Mesenchymal stem cell (in vitro differentiated cells and primary cell): ENCODE data around the gene BCR.
A peak's percentile ranks its signal among the peaks of the same experiment; 100 is the strongest.

ENCODE experiments used
- DNase-seq: peaks from one replicate; pipeline ENCODE4 v3.0.0-alpha.2; 2013
- H2AFZ ChIP-seq: one replicate; pipeline ENCODE4 v1.6.1; 2013; ENCODE audit warnings: low read depth, mild to moderate bottlenecking, control low read depth, inconsistent platforms, low read length, moderate library complexity
- H2AK5ac ChIP-seq: 2 replicates; pipeline ENCODE4 v1.6.1; 2013; ENCODE audit warnings: low read length, moderate library complexity, mild to moderate bottlenecking, inconsistent platforms; ENCODE audit not compliant: severe bottlenecking
- H2BK120ac ChIP-seq: one replicate; pipeline ENCODE4 v1.6.1; 2013; ENCODE audit warnings: low read depth, mild to moderate bottlenecking, inconsistent platforms, low read length, moderate library complexity
- H2BK12ac ChIP-seq, 2 experiments: one replicate each; pipeline ENCODE4 v1.6.1; 2013; ENCODE audit warnings: inconsistent platforms in 2 of 2, low read length in 2 of 2, mild to moderate bottlenecking in 2 of 2, moderate library complexity in 2 of 2, control low read depth in 1 of 2
- H2BK15ac ChIP-seq: one replicate; pipeline ENCODE4 v1.6.1; 2013; ENCODE audit warnings: mild to moderate bottlenecking, low read depth, inconsistent platforms; ENCODE audit not compliant: poor library complexity, severe bottlenecking
- H2BK5ac ChIP-seq: 2 replicates; pipeline ENCODE4 v1.6.1; 2013; ENCODE audit warnings: low read depth, mild to moderate bottlenecking, low read length, control low read depth, inconsistent platforms; ENCODE audit not compliant: poor library complexity, severe bottlenecking
- H3K14ac ChIP-seq, 2 experiments: one replicate each; pipeline ENCODE4 v1.6.1; 2013; ENCODE audit warnings: inconsistent platforms in 2 of 2, low read length in 2 of 2, control low read depth in 1 of 2, mild to moderate bottlenecking in 1 of 2, moderate library complexity in 1 of 2
- H3K18ac ChIP-seq, 2 experiments: one replicate each; pipeline ENCODE4 v1.6.1; 2013; ENCODE audit warnings: inconsistent platforms in 2 of 2, low read length in 2 of 2, control low read depth in 1 of 2, low read depth in 1 of 2, mild to moderate bottlenecking in 1 of 2
- H3K23ac ChIP-seq, 2 experiments: one replicate each; pipeline ENCODE4 v1.6.1; 2013; ENCODE audit warnings: inconsistent platforms in 2 of 2, low read length in 2 of 2, mild to moderate bottlenecking in 2 of 2, moderate library complexity in 2 of 2, control low read depth in 1 of 2
- H3K27ac ChIP-seq: 2 replicates; pipeline ENCODE4 v1.5.1; 2013; ENCODE audit warnings: mild to moderate bottlenecking, moderate library complexity, low read length, control low read depth, inconsistent platforms; ENCODE audit not compliant: poor library complexity, severe bottlenecking
- H3K27me3 ChIP-seq, 2 experiments: 2 replicates each; pipeline versions ENCODE4 v1.6.1 to v1.7.0; 2013; ENCODE audit warnings: low read length in 2 of 2, mild to moderate bottlenecking in 2 of 2, moderate library complexity in 2 of 2, control low read depth in 1 of 2, inconsistent platforms in 1 of 2; ENCODE audit not compliant: control insufficient read depth in 1 of 2, insufficient read depth in 1 of 2
- H3K36me3 ChIP-seq, 2 experiments: 2 replicates each; pipeline versions ENCODE4 v1.6.1 to v1.7.0; 2013; ENCODE audit warnings: low read length in 2 of 2, control low read depth in 1 of 2, inconsistent platforms in 1 of 2, low read depth in 1 of 2, mild to moderate bottlenecking in 1 of 2; ENCODE audit not compliant: insufficient read depth in 2 of 2, control insufficient read depth in 1 of 2
- H3K4ac ChIP-seq, 2 experiments: one replicate each; pipeline ENCODE4 v1.6.1; 2013; ENCODE audit warnings: inconsistent platforms in 2 of 2, low read length in 2 of 2, mild to moderate bottlenecking in 2 of 2, moderate library complexity in 2 of 2, control low read depth in 1 of 2, low read depth in 1 of 2
- H3K4me1 ChIP-seq: 2 replicates; pipeline ENCODE4 v1.6.1; 2013; ENCODE audit warnings: low read depth, low read length, control low read depth; ENCODE audit not compliant: control insufficient read depth, insufficient read depth
- H3K4me2 ChIP-seq: 2 replicates; pipeline ENCODE4 v1.6.1; 2013; ENCODE audit warnings: low read length, mild to moderate bottlenecking, inconsistent platforms; ENCODE audit not compliant: poor library complexity, severe bottlenecking
- H3K4me3 ChIP-seq, 2 experiments: 2 replicates each; pipeline versions ENCODE4 v1.5.1 to v1.7.0; 2013; ENCODE audit warnings: low read length in 2 of 2, mild to moderate bottlenecking in 2 of 2, control low read depth in 1 of 2, low read depth in 1 of 2; ENCODE audit not compliant: insufficient read depth in 1 of 2
- H3K79me1 ChIP-seq: replicated peaks from 2 replicates; pipeline ENCODE4 v1.6.1; 2013; ENCODE audit warnings: mild to moderate bottlenecking, control low read depth, low read length, inconsistent platforms; ENCODE audit not compliant: poor library complexity, severe bottlenecking
- H3K9ac ChIP-seq: 2 replicates; pipeline ENCODE4 v1.7.0; 2013; ENCODE audit warnings: mild to moderate bottlenecking, low read length, moderate library complexity
- H3K9me3 ChIP-seq: 2 replicates; pipeline ENCODE4 v1.7.0; 2013; ENCODE audit warnings: mild to moderate bottlenecking, low read length; ENCODE audit not compliant: control insufficient read depth
- H4K8ac ChIP-seq: one replicate; pipeline ENCODE4 v1.6.1; 2013; ENCODE audit warnings: inconsistent platforms, mild to moderate bottlenecking, low read length, moderate library complexity
- H4K91ac ChIP-seq: one replicate; pipeline ENCODE4 v1.6.1; 2013; ENCODE audit warnings: mild to moderate bottlenecking, low read length, inconsistent platforms
- WGBS: methylation state at CpG from one replicate; pipeline ENCODE4 v1.1.7; 2013; ENCODE audit warnings: mixed read lengths; 5-methylcytosine and 5-hydroxymethylcytosine counted together

BCR gene

GRCh38 chr22:23183061-23183698 lies 2.9 kb downstream of the BCR start:
- H4K91ac ChIP-seq: no peak overlapping the region
- peak overlapping the region; percentile 23 to 75 for H3K4me3 ChIP-seq
- peak overlapping the region; percentile 28 for H3K27ac ChIP-seq
- no peaks in the 10 kb centered on the region for H3K27me3 ChIP-seq
- no peak overlapping the region for H2BK5ac ChIP-seq
- no peak overlapping the region for H2AFZ ChIP-seq
- H2BK120ac ChIP-seq: no peak overlapping the region
- H3K9ac ChIP-seq: peak overlapping the region; percentile 53
- 12% methylated on average over 11 of the region's 11 CpGs for WGBS
- peaks cover 8% of the 10 kb centered on the region in 2 experiments for H3K36me3 ChIP-seq
- H3K23ac ChIP-seq: no peak overlapping the region
- H3K14ac ChIP-seq: no peak overlapping the region
- H3K9me3 ChIP-seq: no peaks in the 10 kb centered on the region
- H2BK12ac ChIP-seq: no peak overlapping the region
- peaks cover 47% of the 10 kb centered on the region for H3K4me1 ChIP-seq
- no peak overlapping the region for H2AK5ac ChIP-seq
- peaks cover 24% of the 10 kb centered on the region for H3K79me1 ChIP-seq
- no peak overlapping the region for H4K8ac ChIP-seq
- DNase-seq: peak; percentile 55
- H3K4ac ChIP-seq: no peak overlapping the region
- H3K18ac ChIP-seq: no peak overlapping the region
- H2BK15ac ChIP-seq: no peak overlapping the region
- H3K4me2 ChIP-seq: peak overlapping the region; percentile 61

- Histone ChIP-seq H3K4ac (no peak overlapping the region), H4K8ac (no peak overlapping the region), H3K27me3 (no peaks in the 10 kb centered on the region), H3K18ac (no peak overlapping the region), H2BK12ac (no peak overlapping the region), H2BK15ac (no peak overlapping the region), H3K9me3 (no peaks in the 10 kb centered on the region), H3K23ac (no peak overlapping the region), H3K79me1 (peaks cover 28% of the 10 kb centered on the region), H3K4me2 (no peak overlapping the region), H2BK120ac (no peak overlapping the region), H3K4me1 (peaks cover 43% of the 10 kb centered on the region), H4K91ac (no peak overlapping the region), H3K9ac (peak overlapping the region; percentile 53), H3K27ac (no peak overlapping the region), H3K4me3 (peak overlapping the region in 1 of 2 experiments; percentile 75), H3K14ac (no peak overlapping the region), H3K36me3 (peaks cover 8% of the 10 kb centered on the region in 2 experiments), H2AK5ac (peak overlapping the region; percentile 34), H2AFZ (no peak overlapping the region), H2BK5ac (no peak overlapping the region)
- DNase-seq: no peak
- WGBS: 85% methylated on average over 2 of the region's 3 CpGs
These were observed 3.9 kb downstream of the BCR start for GRCh38 chr22:23184100-23184763.

GRCh38 chr22:23184764-23185113 lies 4.4 kb downstream of the BCR start:
- no peak overlapping the region for H3K4me2 ChIP-seq
- WGBS: 91% methylated on average over 5 of the region's 5 CpGs
- H2BK5ac ChIP-seq: no peak overlapping the region
- no peak overlapping the region for H3K4me3 ChIP-seq
- no peak overlapping the region for H3K9ac ChIP-seq
- H2BK120ac ChIP-seq: no peak overlapping the region
- H2BK15ac ChIP-seq: peak overlapping the region; percentile 12
- H3K23ac ChIP-seq: no peak overlapping the region
- no peak overlapping the region for H4K91ac ChIP-seq
- no peak overlapping the region for H3K27ac ChIP-seq
- peaks cover 8% of the 10 kb centered on the region in 2 experiments for H3K36me3 ChIP-seq
- H3K18ac ChIP-seq: no peak overlapping the region
- H3K9me3 ChIP-seq: no peaks in the 10 kb centered on the region
- H3K4ac ChIP-seq: no peak overlapping the region
- peaks cover 30% of the 10 kb centered on the region for H3K79me1 ChIP-seq
- H3K27me3 ChIP-seq: no peaks in the 10 kb centered on the region
- no peak for DNase-seq
- H3K4me1 ChIP-seq: peaks cover 38% of the 10 kb centered on the region
- H3K14ac ChIP-seq: no peak overlapping the region
- no peak overlapping the region for H2AFZ ChIP-seq
- H2BK12ac ChIP-seq: no peak overlapping the region
- no peak overlapping the region for H4K8ac ChIP-seq
- H2AK5ac ChIP-seq: peak overlapping the region; percentile 13

DNA sequence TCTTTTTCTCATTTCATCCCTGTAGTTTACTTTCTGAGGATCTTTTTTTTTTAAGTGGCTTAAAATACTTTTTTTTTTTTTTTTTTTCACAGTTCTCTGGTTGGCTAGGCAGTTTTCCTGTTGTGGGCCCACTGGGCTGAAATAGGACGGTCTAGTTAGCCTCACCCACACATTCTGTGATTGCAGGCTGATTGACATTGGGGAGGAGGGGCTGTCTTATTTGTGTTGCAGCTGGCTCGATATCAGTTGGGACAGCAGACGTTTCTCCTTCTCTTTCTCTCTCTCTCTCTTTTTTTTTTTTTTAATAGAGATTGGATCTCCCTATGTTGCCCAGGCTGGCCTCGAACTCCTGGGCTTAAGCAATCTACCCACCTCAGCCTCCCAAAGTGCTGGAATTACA lies 6.9 kb downstream of the BCR start:
- no peak for DNase-seq
- no peak overlapping the region for H3K14ac ChIP-seq
- no peak overlapping the region for H4K8ac ChIP-seq
- H3K9ac ChIP-seq: no peak overlapping the region
- H3K27ac ChIP-seq: no peak overlapping the region
- no peak overlapping the region for H3K4me3 ChIP-seq
- H3K18ac ChIP-seq: no peak overlapping the region
- H3K27me3 ChIP-seq: no peaks in the 10 kb centered on the region
- no peak overlapping the region for H2AFZ ChIP-seq
- peaks cover 10 to 13% of the 10 kb centered on the region in 2 experiments for H3K36me3 ChIP-seq
- H3K4ac ChIP-seq: no peak overlapping the region
- no peak overlapping the region for H3K4me2 ChIP-seq
- H3K9me3 ChIP-seq: no peaks in the 10 kb centered on the region
- no peak overlapping the region for H2BK5ac ChIP-seq
- WGBS: 88% methylated on average over 2 of the region's 4 CpGs
- H3K4me1 ChIP-seq: peaks cover 22% of the 10 kb centered on the region
- H3K23ac ChIP-seq: no peak overlapping the region
- H2BK12ac ChIP-seq: no peak overlapping the region
- H2AK5ac ChIP-seq: no peak overlapping the region
- H4K91ac ChIP-seq: no peak overlapping the region
- no peak overlapping the region for H2BK120ac ChIP-seq
- no peak overlapping the region for H2BK15ac ChIP-seq
- peaks cover 37% of the 10 kb centered on the region for H3K79me1 ChIP-seq
